Heart left ventricle (tissue), 16 donors: Measurements from ENCODE around the gene PRMT7. TPM values are rescaled to one million over a fixed set of nuclear protein-coding genes. Genes with fewer than 3 reads are reported as not detected.
A peak's percentile ranks its signal among the peaks of the same experiment; 100 is the strongest.

Experiments
- ATAC-seq, 4 donors: fragments of 200-7000 bp; cut with Tn5 transposase; one replicate each; pipeline ENCODE4 v1.9.1; 2020 to 2022; ENCODE audit warnings: moderate library complexity in 4 of 4, mild to moderate bottlenecking in 3 of 4, moderate number of reproducible peaks in 1 of 4
- DNase-seq, 5 donors: peaks; one replicate each; pipeline ENCODE4 v3.0.0-alpha.2; 2020
- H3K27ac ChIP-seq, 12 donors: fragments of 200-600 bp; sonication (generic) in 4 of 12; one replicate each; pipeline versions ENCODE4 v1.5.0 to v1.8.0; 2016 to 2022; ENCODE audit warnings: mild to moderate bottlenecking in 2 of 12
- H3K27me3 ChIP-seq, 9 donors: fragments of 200-600 bp; sonication (generic) in 2 of 9; one replicate each; pipeline versions ENCODE4 v1.5.1 to v1.8.0; 2016 to 2022; ENCODE audit warnings: mild to moderate bottlenecking in 3 of 9
- H3K36me3 ChIP-seq, 9 donors: fragments of 200-600 bp; sonication (generic) in 2 of 9; one replicate each; pipeline versions ENCODE4 v1.5.0 to v1.8.0; 2018 to 2022; ENCODE audit warnings: mild to moderate bottlenecking in 2 of 9
- H3K4me1 ChIP-seq, 12 donors: fragments of 200-600 bp; sonication (generic) in 4 of 12; one replicate each; pipeline versions ENCODE4 v1.5.0 to v1.8.0; 2016 to 2022; ENCODE audit warnings: mild to moderate bottlenecking in 3 of 12
- H3K4me3 ChIP-seq, 12 donors: fragments of 200-600 bp; sonication (generic) in 4 of 12; one replicate each; pipeline versions ENCODE4 v1.5.0 to v1.8.0; 2017 to 2022; ENCODE audit warnings: mild to moderate bottlenecking in 9 of 12, moderate library complexity in 4 of 12
- H3K9me3 ChIP-seq, 12 donors: fragments of 200-600 bp; sonication (generic) in 4 of 12; one replicate each; pipeline versions ENCODE4 v1.5.0 to v1.8.0; 2016 to 2022; ENCODE audit warnings: mild to moderate bottlenecking in 1 of 12
- POLR2A ChIP-seq, 2 donors: fragments of 450-650 bp; IDR thresholded peaks; one replicate each; pipeline ENCODE4 v1.6.1; 2017; ENCODE audit warnings: antibody characterized with exemption in 2 of 2, mild to moderate bottlenecking in 2 of 2, moderate library complexity in 2 of 2
- WGBS, 4 donors: extraction: QIAGEN DNeasy Blood & Tissue Kit in 2 of 4; methylation state at CpG; one replicate each; pipeline versions ENCODE4 v1.1.5 to v1.1.7; 2013 to 2018; 5-methylcytosine and 5-hydroxymethylcytosine counted together
- intact Hi-C, 10 donors: fragments of 100-400 bp; cut with DNase I; formaldehyde crosslinking; loops; one replicate each; pipeline versions ENCODE4 v1.11.1 to v1.14.2; 2022
- polyA plus RNA-seq, 2 donors: library from polyadenylated mRNA; stranded (reverse); fragments of 200-250 nt; gene quantifications; one replicate each; pipeline ENCODE4 v1.2.3, GENCODE V29; 2013
- total RNA-seq, 9 donors: library from RNA; depleted of rRNA in 2 of 9; stranded (reverse); fragments of >200 nt in 2 of 9; fragmentation: NEBNext Ultra II Directional in 3 of 9; extraction: Animal tissue kit (Norgen Biotek cat#: 25700) in 3 of 9; gene quantifications; one replicate each; pipeline versions ENCODE4 v1.1.0 to v1.2.4, GENCODE V29; 2016 to 2023
- TF ChIP-seq, protein P1 (sequence below), 12 donors: fragments of 200-600 bp; sonication (generic) in 4 of 12; IDR thresholded peaks; one replicate each; pipeline versions ENCODE4 v1.5.0 to v1.8.0; 2018 to 2022; ENCODE audit warnings: antibody characterized with exemption in 12 of 12, mild to moderate bottlenecking in 5 of 12
- donor health status: ischemic (EF 13 %, LVEDD 7.1; RV severe dilation, severe dysfunction).
- donor health status: healthy with polysubstance abuse.
- donor health status: DM: no; HTN: yes; CAD: no.
- donor health status: DM: no; HTN: no; CAD: no.
- donor health status: ischemic (EF 25% LVEDD 6.9; RV normal size, moderate dysfunction).
- donor health status: ischemic (EF 25% LVEDD 5.7; RV mildly dilated, moderate dysfunction).
- donor health status: healthy.
- donor health status: DM: yes; HTN: yes; CAD: no.
- donor health status: ischemic (EF 35%, LVEDD 5.7; RV mildly dilated, moderate dysfunction).
- donor health status: nonischemic (EF 11% LVEDD 7.7; RV severe dilation, severe dysfunction).
- donor health status: DM: yes; HTN: yes; CAD: no.
- donor health status: PGD.
- donor health status: ischemic (EF 29% LVEDD 5.4; RV normal size, mild dysfunction).
- donor health status: nonischemic (EF 23%, LVEDD 6.1; RV moderate dilation, normal function).

The PRMT7 gene
- total and polyA plus RNA-seq, 11 donors: 21.0 to 37.4 (median 30.7) TPM

DNA sequence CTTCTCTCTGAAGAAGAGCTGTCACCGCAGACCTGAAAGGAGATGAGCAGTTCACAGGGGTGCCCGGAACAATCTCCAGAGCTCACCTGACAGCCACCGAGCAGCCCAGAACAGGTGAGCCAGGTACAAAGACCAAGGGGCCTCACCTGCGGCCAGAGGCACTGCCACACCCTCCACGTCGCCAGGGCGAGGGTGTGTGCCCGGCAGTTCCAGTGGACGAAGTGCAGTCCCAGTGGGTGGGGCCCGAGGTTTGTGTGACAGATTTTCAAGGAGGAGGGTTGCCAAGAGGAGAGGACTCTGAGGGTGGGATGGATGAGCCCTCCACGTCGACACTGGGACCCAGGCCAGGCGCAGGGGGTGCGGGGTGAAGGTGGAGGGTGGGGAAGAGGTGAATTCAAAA is 75.8 kb downstream of the PRMT7 start:
- TF ChIP-seq, protein P1, sequence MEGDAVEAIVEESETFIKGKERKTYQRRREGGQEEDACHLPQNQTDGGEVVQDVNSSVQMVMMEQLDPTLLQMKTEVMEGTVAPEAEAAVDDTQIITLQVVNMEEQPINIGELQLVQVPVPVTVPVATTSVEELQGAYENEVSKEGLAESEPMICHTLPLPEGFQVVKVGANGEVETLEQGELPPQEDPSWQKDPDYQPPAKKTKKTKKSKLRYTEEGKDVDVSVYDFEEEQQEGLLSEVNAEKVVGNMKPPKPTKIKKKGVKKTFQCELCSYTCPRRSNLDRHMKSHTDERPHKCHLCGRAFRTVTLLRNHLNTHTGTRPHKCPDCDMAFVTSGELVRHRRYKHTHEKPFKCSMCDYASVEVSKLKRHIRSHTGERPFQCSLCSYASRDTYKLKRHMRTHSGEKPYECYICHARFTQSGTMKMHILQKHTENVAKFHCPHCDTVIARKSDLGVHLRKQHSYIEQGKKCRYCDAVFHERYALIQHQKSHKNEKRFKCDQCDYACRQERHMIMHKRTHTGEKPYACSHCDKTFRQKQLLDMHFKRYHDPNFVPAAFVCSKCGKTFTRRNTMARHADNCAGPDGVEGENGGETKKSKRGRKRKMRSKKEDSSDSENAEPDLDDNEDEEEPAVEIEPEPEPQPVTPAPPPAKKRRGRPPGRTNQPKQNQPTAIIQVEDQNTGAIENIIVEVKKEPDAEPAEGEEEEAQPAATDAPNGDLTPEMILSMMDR (IDR thresholded peaks at IDR 0.05): no peak
- TF ChIP-seq POLR2A (IDR thresholded peaks at IDR 0.05): no peak
- 81 to 92% (median 84%) methylated on average over 10 to 14 of the region's 14 CpGs for WGBS, 4 donors
- ATAC-seq (no peak), DNase-seq (peak in 1 of 5 donors; percentile 47)
- Histone ChIP-seq H3K36me3 (no peaks in the 10 kb centered on the region), H3K9me3 (no peaks in the 10 kb centered on the region), H3K4me3 (no peak overlapping the region), H3K4me1 (no peaks in the 10 kb centered on the region), H3K27ac (no peak overlapping the region), H3K27me3 (no peaks in the 10 kb centered on the region)
- intact Hi-C loops: no loop called here

DNA sequence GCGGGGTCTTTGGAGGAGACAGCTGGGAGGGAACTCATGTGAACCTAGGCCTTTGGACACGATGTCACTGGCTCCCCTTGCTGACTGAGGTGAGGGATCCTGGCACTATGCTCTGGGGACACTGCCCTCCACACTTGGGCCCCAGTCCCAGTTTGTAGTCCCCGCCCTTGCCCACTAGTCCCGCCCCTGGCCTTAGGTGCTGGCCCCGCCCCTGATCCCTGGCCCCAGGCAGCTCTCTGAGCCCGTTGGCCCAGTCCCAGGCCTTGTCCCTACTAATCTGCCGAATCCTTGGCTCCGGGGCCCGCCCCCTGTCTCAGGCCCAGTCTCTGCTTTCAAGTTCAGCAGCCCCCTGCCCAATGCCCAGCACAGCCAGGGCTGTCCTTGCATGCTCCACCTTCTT is 76.5 kb downstream of the PRMT7 start:
- Histone ChIP-seq H3K4me3 (no peak overlapping the region), H3K27ac (no peak overlapping the region), H3K36me3 (no peaks in the 10 kb centered on the region), H3K4me1 (no peaks in the 10 kb centered on the region), H3K27me3 (no peaks in the 10 kb centered on the region), H3K9me3 (no peaks in the 10 kb centered on the region)
- DNase-seq (peak in 1 of 5 donors; percentile 51), ATAC-seq (peak in 1 of 4 donors; percentile 33)
- intact Hi-C loops: no loop called here
- TF ChIP-seq, protein P1 (IDR thresholded peaks at IDR 0.05): no peak
- WGBS, 4 donors: 80 to 100% (median 84%) methylated on average over 4 to 9 of the region's 9 CpGs

DNA sequence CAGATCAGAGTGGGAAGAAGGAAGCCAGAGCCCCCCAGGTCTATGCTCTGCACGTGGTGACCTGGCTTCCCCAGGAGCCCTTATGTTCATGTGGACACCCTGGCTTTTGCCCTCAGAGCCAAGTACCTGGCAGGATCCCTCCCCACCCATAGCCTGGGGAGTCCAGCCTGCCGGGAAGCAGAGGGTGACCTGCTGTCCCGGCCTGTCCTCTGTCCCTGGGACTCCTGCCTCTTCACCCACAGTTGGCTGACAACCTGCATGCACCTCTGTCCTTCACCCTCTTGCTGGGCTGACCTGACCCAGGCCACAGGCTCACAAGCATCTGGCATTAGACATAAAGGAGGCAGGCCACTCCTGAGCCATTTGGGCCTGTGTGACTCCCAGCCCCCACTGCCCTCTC is 77.3 kb downstream of the PRMT7 start:
- H3K4me3 ChIP-seq: no peak overlapping the region
- DNase-seq (peak in 1 of 5 donors; percentile 40), ATAC-seq (no peak)
- H3K9me3 ChIP-seq: no peaks in the 10 kb centered on the region
- no peaks in the 10 kb centered on the region for H3K4me1 ChIP-seq
- no peaks in the 10 kb centered on the region for H3K27me3 ChIP-seq
- TF ChIP-seq, protein P1 (IDR thresholded peaks at IDR 0.05): no peak
- H3K27ac ChIP-seq: no peak overlapping the region
- intact Hi-C loops: no loop called here
- WGBS, 4 donors: 80 to 90% (median 86%) methylated on average over 2 to 3 of the region's 3 CpGs
- no peaks in the 10 kb centered on the region for H3K36me3 ChIP-seq

DNA sequence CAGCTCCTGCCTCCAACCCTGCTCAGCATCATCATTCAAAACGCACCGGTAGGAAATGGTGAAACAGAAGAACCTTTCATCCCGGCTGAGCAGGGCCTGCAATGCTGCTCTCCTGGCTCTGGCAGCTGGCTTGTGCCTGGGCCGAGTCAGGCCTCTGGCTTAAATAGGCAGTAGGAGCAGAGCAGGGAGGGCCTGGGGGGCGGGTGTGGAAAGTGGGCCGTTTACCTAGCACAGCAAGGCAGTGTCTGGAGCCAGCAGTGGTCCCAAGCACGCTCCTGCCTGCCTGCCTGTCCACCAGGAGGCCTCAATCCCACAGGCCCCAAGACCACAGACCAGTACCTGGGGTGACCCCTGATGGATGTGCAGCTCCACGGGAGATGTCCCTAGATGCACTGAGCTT is 78.2 kb downstream of the PRMT7 start:
- no peak for TF ChIP-seq POLR2A (IDR thresholded peaks at IDR 0.05)
- DNase-seq (peak in 1 of 5 donors; percentile 33), ATAC-seq (no peak)
- Histone ChIP-seq H3K27me3 (no peaks in the 10 kb centered on the region), H3K9me3 (no peaks in the 10 kb centered on the region), H3K4me1 (no peaks in the 10 kb centered on the region), H3K4me3 (no peak overlapping the region), H3K36me3 (no peaks in the 10 kb centered on the region), H3K27ac (no peak overlapping the region)
- intact Hi-C loops: no loop called here
- WGBS, 4 donors: 70 to 81% (median 76%) methylated on average over 4 to 8 of the region's 8 CpGs

DNA sequence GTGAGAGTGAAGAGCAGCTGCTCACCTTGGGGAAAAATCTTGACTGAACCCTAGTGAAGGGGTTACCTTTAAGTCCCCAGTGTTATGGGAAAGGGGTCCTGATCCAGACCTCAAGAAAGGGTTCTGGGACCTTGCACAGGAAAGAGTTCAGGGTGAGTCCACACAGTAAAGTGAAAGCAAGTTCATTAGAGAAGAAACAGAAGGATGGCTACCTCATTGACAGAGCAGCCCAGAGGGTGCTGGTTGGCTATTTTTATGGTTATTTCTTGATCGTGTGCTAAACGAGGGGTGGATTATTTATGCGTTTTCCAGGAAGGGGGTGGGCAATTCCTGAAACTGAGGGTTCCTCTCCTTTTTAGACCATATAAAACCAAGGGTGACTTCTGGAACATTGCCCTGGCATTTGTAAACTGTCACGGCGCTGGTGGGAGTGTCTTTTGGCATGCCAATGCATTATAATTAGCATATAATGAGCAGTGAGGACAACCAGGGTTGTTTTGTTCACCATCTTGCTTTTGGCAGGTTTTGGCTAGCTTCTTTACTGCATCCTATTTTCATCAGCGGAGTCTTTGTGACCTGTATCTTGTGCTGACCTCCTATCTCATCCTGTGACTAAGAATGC is 79.0 kb downstream of the PRMT7 start:
- DNase-seq: no peak
- TF ChIP-seq POLR2A (IDR thresholded peaks at IDR 0.05): no peak
- TF ChIP-seq, protein P1 (IDR thresholded peaks at IDR 0.05): no peak
- intact Hi-C loops: no loop called here
- Histone ChIP-seq H3K4me3 (no peak overlapping the region), H3K9me3 (no peaks in the 10 kb centered on the region), H3K27me3 (no peaks in the 10 kb centered on the region), H3K36me3 (no peaks in the 10 kb centered on the region), H3K27ac (no peak overlapping the region), H3K4me1 (no peaks in the 10 kb centered on the region)
- WGBS, 4 donors: 50 to 70% (median 63%) methylated on average over 6 of the region's 6 CpGs
- ATAC-seq: no peak
